MM.1S (cell line): ENCODE data around the gene FAM227B.

Source experiments
- DNase-seq: peaks from one replicate; pipeline ENCODE4 v3.0.0-alpha.2; 2015
- H2AFZ ChIP-seq: fragments of 300-600 bp; sonication (generic); 2 replicates; pipeline ENCODE4 v1.6.0; 2016; ENCODE audit warnings: antibody characterized with exemption, low read length
- H3F3A ChIP-seq: fragments of 300-600 bp; sonication (generic); 2 replicates; pipeline ENCODE4 v1.6.1; 2016; ENCODE audit warnings: mild to moderate bottlenecking, antibody characterized with exemption, low read length, moderate library complexity, mixed read lengths; ENCODE audit not compliant: insufficient read depth
- H3K27ac ChIP-seq: fragments of 300-600 bp; sonication (generic); 2 replicates; pipeline ENCODE4 v1.5.1; 2016; ENCODE audit warnings: mild to moderate bottlenecking, low read length
- H3K27me3 ChIP-seq: fragments of 300-600 bp; sonication (generic); replicated peaks from 2 replicates; pipeline ENCODE4 v1.6.0; 2016; ENCODE audit warnings: low read length; ENCODE audit not compliant: insufficient read depth
- H3K36me3 ChIP-seq: fragments of 300-600 bp; sonication (generic); replicated peaks from 2 replicates; pipeline ENCODE4 v1.6.1; 2016; ENCODE audit warnings: mild to moderate bottlenecking, low read length, mixed read lengths; ENCODE audit not compliant: insufficient read depth
- H3K4me1 ChIP-seq: fragments of 300-600 bp; sonication (generic); 2 replicates; pipeline ENCODE4 v1.6.1; 2016; ENCODE audit warnings: low read length, mixed read lengths
- H3K4me2 ChIP-seq: fragments of 300-600 bp; sonication (generic); 2 replicates; pipeline ENCODE4 v1.6.0; 2016; ENCODE audit warnings: low read depth, low read length
- H3K4me3 ChIP-seq: fragments of 300-600 bp; sonication (generic); 2 replicates; pipeline ENCODE4 v1.5.1; 2016; ENCODE audit warnings: low read length, mixed read lengths
- H3K79me2 ChIP-seq: fragments of 300-600 bp; sonication (generic); 2 replicates; pipeline ENCODE4 v1.6.1; 2016; ENCODE audit warnings: mixed run types, low read length, mixed read lengths
- H3K9ac ChIP-seq: fragments of 300-600 bp; sonication (generic); 2 replicates; pipeline ENCODE4 v1.6.1; 2016; ENCODE audit warnings: low read length, mixed read lengths
- H3K9me2 ChIP-seq: fragments of 300-600 bp; sonication (generic); replicated peaks from 2 replicates; pipeline ENCODE4 v1.6.1; 2016; ENCODE audit warnings: mild to moderate bottlenecking, low read length, mixed read lengths; ENCODE audit not compliant: insufficient read depth
- H3K9me3 ChIP-seq: fragments of 300-600 bp; sonication (generic); replicated peaks from 2 replicates; pipeline ENCODE4 v1.6.1; 2016; ENCODE audit warnings: mild to moderate bottlenecking, low read length, mixed read lengths; ENCODE audit not compliant: insufficient read depth
- H4K20me1 ChIP-seq: fragments of 300-600 bp; sonication (generic); 2 replicates; pipeline ENCODE4 v1.6.1; 2016; ENCODE audit warnings: mild to moderate bottlenecking, low read length, moderate library complexity, mixed read lengths; ENCODE audit not compliant: insufficient read depth
- EZH2 ChIP-seq: fragments of 300-600 bp; sonication (generic); optimal IDR thresholded peaks from 2 replicates; pipeline ENCODE3; 2017; ENCODE audit warnings: low read depth, mild to moderate bottlenecking, antibody characterized with exemption, low read length, mixed read lengths
- EZH2phosphoT487 ChIP-seq: fragments of 300-600 bp; sonication (generic); IDR thresholded peaks from 2 replicates; pipeline ENCODE4 v1.6.1; 2018; ENCODE audit warnings: antibody characterized with exemption, low read length
- TF ChIP-seq, protein P1 (sequence below): fragments of 300-600 bp; sonication (generic); IDR thresholded peaks from 2 replicates; pipeline ENCODE4 v1.5.1; 2016; ENCODE audit warnings: antibody characterized with exemption, low read length, mixed read lengths

FAM227B gene

DNA sequence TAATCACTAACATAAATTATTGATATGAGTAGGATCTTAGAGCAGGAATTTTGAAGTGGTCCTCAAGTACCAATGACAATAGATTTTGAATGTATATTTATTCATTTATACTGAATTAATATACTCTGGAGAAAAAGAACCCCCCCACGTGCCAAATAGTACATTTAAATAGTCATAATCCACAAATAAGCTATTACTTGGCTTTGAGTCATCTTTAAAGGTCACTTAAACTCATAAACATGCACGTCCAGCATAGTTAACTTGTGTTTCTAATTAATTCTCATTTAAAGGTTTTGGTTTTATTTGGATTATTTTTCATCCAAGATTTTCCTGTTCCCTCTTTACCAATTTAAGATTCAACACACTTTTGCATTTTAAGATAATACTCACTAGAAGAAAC, 162.5 kb downstream of the FAM227B start:
- H3K79me2 ChIP-seq: no peaks in the 10 kb centered on the region
- no peaks in the 10 kb centered on the region for H3F3A ChIP-seq
- no peaks in the 10 kb centered on the region for H4K20me1 ChIP-seq
- no peak overlapping the region for H3K4me3 ChIP-seq
- TF ChIP-seq, protein P1, sequence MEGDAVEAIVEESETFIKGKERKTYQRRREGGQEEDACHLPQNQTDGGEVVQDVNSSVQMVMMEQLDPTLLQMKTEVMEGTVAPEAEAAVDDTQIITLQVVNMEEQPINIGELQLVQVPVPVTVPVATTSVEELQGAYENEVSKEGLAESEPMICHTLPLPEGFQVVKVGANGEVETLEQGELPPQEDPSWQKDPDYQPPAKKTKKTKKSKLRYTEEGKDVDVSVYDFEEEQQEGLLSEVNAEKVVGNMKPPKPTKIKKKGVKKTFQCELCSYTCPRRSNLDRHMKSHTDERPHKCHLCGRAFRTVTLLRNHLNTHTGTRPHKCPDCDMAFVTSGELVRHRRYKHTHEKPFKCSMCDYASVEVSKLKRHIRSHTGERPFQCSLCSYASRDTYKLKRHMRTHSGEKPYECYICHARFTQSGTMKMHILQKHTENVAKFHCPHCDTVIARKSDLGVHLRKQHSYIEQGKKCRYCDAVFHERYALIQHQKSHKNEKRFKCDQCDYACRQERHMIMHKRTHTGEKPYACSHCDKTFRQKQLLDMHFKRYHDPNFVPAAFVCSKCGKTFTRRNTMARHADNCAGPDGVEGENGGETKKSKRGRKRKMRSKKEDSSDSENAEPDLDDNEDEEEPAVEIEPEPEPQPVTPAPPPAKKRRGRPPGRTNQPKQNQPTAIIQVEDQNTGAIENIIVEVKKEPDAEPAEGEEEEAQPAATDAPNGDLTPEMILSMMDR: no peak
- TF ChIP-seq EZH2phosphoT487 (no peak), EZH2 (no peak)
- no peaks in the 10 kb centered on the region for H3K9me2 ChIP-seq
- H3K4me2 ChIP-seq: no peak overlapping the region
- H3K27me3 ChIP-seq: no peaks in the 10 kb centered on the region
- no peaks in the 10 kb centered on the region for H3K36me3 ChIP-seq
- no peak overlapping the region for H2AFZ ChIP-seq
- H3K9ac ChIP-seq: no peak overlapping the region
- no peak overlapping the region for H3K27ac ChIP-seq
- H3K9me3 ChIP-seq: no peaks in the 10 kb centered on the region
- H3K4me1 ChIP-seq: no peaks in the 10 kb centered on the region
- no peak for DNase-seq

DNA sequence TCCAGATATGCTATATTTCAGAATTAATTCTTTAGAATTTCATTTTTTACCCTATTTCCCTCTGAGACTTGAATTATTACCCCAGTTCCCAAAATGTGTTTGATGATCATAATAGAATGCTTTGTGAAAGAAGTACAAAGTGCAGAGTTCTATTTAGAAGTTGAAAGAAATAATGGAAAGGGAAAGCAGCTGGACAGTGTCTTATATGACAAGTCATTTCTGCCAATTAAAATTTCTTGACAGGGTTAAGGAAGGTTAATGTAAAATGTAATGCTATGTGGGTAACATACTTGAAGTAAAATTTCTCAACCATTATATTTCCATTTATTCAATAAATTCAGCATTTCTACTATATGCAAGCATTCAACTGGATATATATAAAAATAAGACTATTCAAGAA, 164.5 kb downstream of the FAM227B start:
- Histone ChIP-seq H3K79me2 (no peaks in the 10 kb centered on the region), H2AFZ (no peak overlapping the region), H3K9me2 (no peaks in the 10 kb centered on the region), H3K27ac (no peak overlapping the region), H3K27me3 (no peaks in the 10 kb centered on the region), H3K36me3 (no peaks in the 10 kb centered on the region), H3K4me3 (no peak overlapping the region), H4K20me1 (no peaks in the 10 kb centered on the region), H3K9ac (no peak overlapping the region), H3F3A (no peaks in the 10 kb centered on the region), H3K4me1 (no peaks in the 10 kb centered on the region), H3K9me3 (no peaks in the 10 kb centered on the region), H3K4me2 (no peak overlapping the region)
- no peak for TF ChIP-seq EZH2phosphoT487
- no peak for TF ChIP-seq EZH2
- TF ChIP-seq, protein P1: no peak
- no peak for DNase-seq

DNA sequence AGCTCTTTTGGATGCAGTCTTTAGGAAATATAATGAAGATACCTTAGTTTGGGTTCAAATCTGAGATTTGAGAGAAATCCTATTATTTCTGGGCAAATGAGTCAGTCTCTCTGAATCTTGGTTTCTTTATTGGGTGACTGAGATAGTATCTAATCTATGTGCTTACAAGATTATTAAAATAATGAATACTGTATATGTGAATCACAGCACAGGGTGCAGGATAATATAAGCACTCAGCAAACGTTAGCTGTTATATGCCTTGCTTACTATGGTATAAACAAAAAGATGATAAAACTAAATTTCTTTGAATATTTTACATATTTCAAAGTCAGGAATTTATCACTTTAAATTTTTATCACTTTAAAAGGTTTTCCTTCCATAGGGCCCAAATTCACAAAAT, 168.0 kb downstream of the FAM227B start:
- Histone ChIP-seq H3K4me1 (no peaks in the 10 kb centered on the region), H3K27ac (no peak overlapping the region), H3F3A (no peaks in the 10 kb centered on the region), H3K27me3 (no peaks in the 10 kb centered on the region), H3K4me3 (no peak overlapping the region), H3K9ac (no peak overlapping the region), H2AFZ (no peak overlapping the region), H4K20me1 (no peaks in the 10 kb centered on the region), H3K4me2 (no peak overlapping the region), H3K9me3 (no peaks in the 10 kb centered on the region), H3K36me3 (no peaks in the 10 kb centered on the region), H3K9me2 (no peaks in the 10 kb centered on the region), H3K79me2 (no peaks in the 10 kb centered on the region)
- DNase-seq: no peak
- TF ChIP-seq, protein P1: no peak
- TF ChIP-seq EZH2phosphoT487: no peak
- TF ChIP-seq EZH2: no peak
